Mesenchymal stem cell (in vitro differentiated cells and primary cell): ENCODE data around the gene DPH2.

Experiments
- DNase-seq: peaks from one replicate; pipeline ENCODE4 v3.0.0-alpha.2; 2013
- H2AFZ ChIP-seq: one replicate; pipeline ENCODE4 v1.6.1; 2013; ENCODE audit warnings: low read depth, mild to moderate bottlenecking, control low read depth, inconsistent platforms, low read length, moderate library complexity
- H2AK5ac ChIP-seq: 2 replicates; pipeline ENCODE4 v1.6.1; 2013; ENCODE audit warnings: low read length, moderate library complexity, mild to moderate bottlenecking, inconsistent platforms; ENCODE audit not compliant: severe bottlenecking
- H2BK120ac ChIP-seq: one replicate; pipeline ENCODE4 v1.6.1; 2013; ENCODE audit warnings: low read depth, mild to moderate bottlenecking, inconsistent platforms, low read length, moderate library complexity
- H2BK12ac ChIP-seq, 2 experiments: one replicate each; pipeline ENCODE4 v1.6.1; 2013; ENCODE audit warnings: inconsistent platforms in 2 of 2, low read length in 2 of 2, mild to moderate bottlenecking in 2 of 2, moderate library complexity in 2 of 2, control low read depth in 1 of 2
- H2BK15ac ChIP-seq: one replicate; pipeline ENCODE4 v1.6.1; 2013; ENCODE audit warnings: mild to moderate bottlenecking, low read depth, inconsistent platforms; ENCODE audit not compliant: poor library complexity, severe bottlenecking
- H2BK5ac ChIP-seq: 2 replicates; pipeline ENCODE4 v1.6.1; 2013; ENCODE audit warnings: low read depth, mild to moderate bottlenecking, low read length, control low read depth, inconsistent platforms; ENCODE audit not compliant: poor library complexity, severe bottlenecking
- H3K14ac ChIP-seq, 2 experiments: one replicate each; pipeline ENCODE4 v1.6.1; 2013; ENCODE audit warnings: inconsistent platforms in 2 of 2, low read length in 2 of 2, control low read depth in 1 of 2, mild to moderate bottlenecking in 1 of 2, moderate library complexity in 1 of 2
- H3K18ac ChIP-seq, 2 experiments: one replicate each; pipeline ENCODE4 v1.6.1; 2013; ENCODE audit warnings: inconsistent platforms in 2 of 2, low read length in 2 of 2, control low read depth in 1 of 2, low read depth in 1 of 2, mild to moderate bottlenecking in 1 of 2
- H3K23ac ChIP-seq, 2 experiments: one replicate each; pipeline ENCODE4 v1.6.1; 2013; ENCODE audit warnings: inconsistent platforms in 2 of 2, low read length in 2 of 2, mild to moderate bottlenecking in 2 of 2, moderate library complexity in 2 of 2, control low read depth in 1 of 2
- H3K27ac ChIP-seq: 2 replicates; pipeline ENCODE4 v1.5.1; 2013; ENCODE audit warnings: mild to moderate bottlenecking, moderate library complexity, low read length, control low read depth, inconsistent platforms; ENCODE audit not compliant: poor library complexity, severe bottlenecking
- H3K27me3 ChIP-seq, 2 experiments: 2 replicates each; pipeline versions ENCODE4 v1.6.1 to v1.7.0; 2013; ENCODE audit warnings: low read length in 2 of 2, mild to moderate bottlenecking in 2 of 2, moderate library complexity in 2 of 2, control low read depth in 1 of 2, inconsistent platforms in 1 of 2; ENCODE audit not compliant: control insufficient read depth in 1 of 2, insufficient read depth in 1 of 2
- H3K36me3 ChIP-seq, 2 experiments: 2 replicates each; pipeline versions ENCODE4 v1.6.1 to v1.7.0; 2013; ENCODE audit warnings: low read length in 2 of 2, control low read depth in 1 of 2, inconsistent platforms in 1 of 2, low read depth in 1 of 2, mild to moderate bottlenecking in 1 of 2; ENCODE audit not compliant: insufficient read depth in 2 of 2, control insufficient read depth in 1 of 2
- H3K4ac ChIP-seq, 2 experiments: one replicate each; pipeline ENCODE4 v1.6.1; 2013; ENCODE audit warnings: inconsistent platforms in 2 of 2, low read length in 2 of 2, mild to moderate bottlenecking in 2 of 2, moderate library complexity in 2 of 2, control low read depth in 1 of 2, low read depth in 1 of 2
- H3K4me1 ChIP-seq: 2 replicates; pipeline ENCODE4 v1.6.1; 2013; ENCODE audit warnings: low read depth, low read length, control low read depth; ENCODE audit not compliant: control insufficient read depth, insufficient read depth
- H3K4me2 ChIP-seq: 2 replicates; pipeline ENCODE4 v1.6.1; 2013; ENCODE audit warnings: low read length, mild to moderate bottlenecking, inconsistent platforms; ENCODE audit not compliant: poor library complexity, severe bottlenecking
- H3K4me3 ChIP-seq, 2 experiments: 2 replicates each; pipeline versions ENCODE4 v1.5.1 to v1.7.0; 2013; ENCODE audit warnings: low read length in 2 of 2, mild to moderate bottlenecking in 2 of 2, control low read depth in 1 of 2, low read depth in 1 of 2; ENCODE audit not compliant: insufficient read depth in 1 of 2
- H3K79me1 ChIP-seq: replicated peaks from 2 replicates; pipeline ENCODE4 v1.6.1; 2013; ENCODE audit warnings: mild to moderate bottlenecking, control low read depth, low read length, inconsistent platforms; ENCODE audit not compliant: poor library complexity, severe bottlenecking
- H3K9ac ChIP-seq: 2 replicates; pipeline ENCODE4 v1.7.0; 2013; ENCODE audit warnings: mild to moderate bottlenecking, low read length, moderate library complexity
- H3K9me3 ChIP-seq: 2 replicates; pipeline ENCODE4 v1.7.0; 2013; ENCODE audit warnings: mild to moderate bottlenecking, low read length; ENCODE audit not compliant: control insufficient read depth
- H4K8ac ChIP-seq: one replicate; pipeline ENCODE4 v1.6.1; 2013; ENCODE audit warnings: inconsistent platforms, mild to moderate bottlenecking, low read length, moderate library complexity
- H4K91ac ChIP-seq: one replicate; pipeline ENCODE4 v1.6.1; 2013; ENCODE audit warnings: mild to moderate bottlenecking, low read length, inconsistent platforms
- WGBS: methylation state at CpG from one replicate; pipeline ENCODE4 v1.1.7; 2013; ENCODE audit warnings: mixed read lengths; 5-methylcytosine and 5-hydroxymethylcytosine counted together

The DPH2 gene

GRCh38 chr1:43994071-43994470 is 24.3 kb downstream of the DPH2 start:
- Histone ChIP-seq H2AFZ (no peak overlapping the region), H2BK12ac (no peak overlapping the region), H3K9ac (no peak overlapping the region), H3K9me3 (no peaks in the 10 kb centered on the region), H3K4me2 (no peak overlapping the region), H3K4ac (no peak overlapping the region), H3K18ac (no peak overlapping the region), H2BK120ac (no peak overlapping the region), H3K23ac (no peak overlapping the region), H3K36me3 (peaks cover 0 to 13% of the 10 kb centered on the region in 2 experiments), H3K79me1 (no peaks in the 10 kb centered on the region), H3K14ac (no peak overlapping the region), H4K91ac (no peak overlapping the region), H3K27me3 (no peaks in the 10 kb centered on the region), H4K8ac (no peak overlapping the region), H2BK5ac (no peak overlapping the region), H3K4me3 (no peak overlapping the region), H2BK15ac (no peak overlapping the region), H3K27ac (no peak overlapping the region), H3K4me1 (peaks cover 20% of the 10 kb centered on the region), H2AK5ac (no peak overlapping the region)
- DNase-seq, result no peak
- WGBS, result 100% methylated on average over 1 of the region's 7 CpGs

DNA sequence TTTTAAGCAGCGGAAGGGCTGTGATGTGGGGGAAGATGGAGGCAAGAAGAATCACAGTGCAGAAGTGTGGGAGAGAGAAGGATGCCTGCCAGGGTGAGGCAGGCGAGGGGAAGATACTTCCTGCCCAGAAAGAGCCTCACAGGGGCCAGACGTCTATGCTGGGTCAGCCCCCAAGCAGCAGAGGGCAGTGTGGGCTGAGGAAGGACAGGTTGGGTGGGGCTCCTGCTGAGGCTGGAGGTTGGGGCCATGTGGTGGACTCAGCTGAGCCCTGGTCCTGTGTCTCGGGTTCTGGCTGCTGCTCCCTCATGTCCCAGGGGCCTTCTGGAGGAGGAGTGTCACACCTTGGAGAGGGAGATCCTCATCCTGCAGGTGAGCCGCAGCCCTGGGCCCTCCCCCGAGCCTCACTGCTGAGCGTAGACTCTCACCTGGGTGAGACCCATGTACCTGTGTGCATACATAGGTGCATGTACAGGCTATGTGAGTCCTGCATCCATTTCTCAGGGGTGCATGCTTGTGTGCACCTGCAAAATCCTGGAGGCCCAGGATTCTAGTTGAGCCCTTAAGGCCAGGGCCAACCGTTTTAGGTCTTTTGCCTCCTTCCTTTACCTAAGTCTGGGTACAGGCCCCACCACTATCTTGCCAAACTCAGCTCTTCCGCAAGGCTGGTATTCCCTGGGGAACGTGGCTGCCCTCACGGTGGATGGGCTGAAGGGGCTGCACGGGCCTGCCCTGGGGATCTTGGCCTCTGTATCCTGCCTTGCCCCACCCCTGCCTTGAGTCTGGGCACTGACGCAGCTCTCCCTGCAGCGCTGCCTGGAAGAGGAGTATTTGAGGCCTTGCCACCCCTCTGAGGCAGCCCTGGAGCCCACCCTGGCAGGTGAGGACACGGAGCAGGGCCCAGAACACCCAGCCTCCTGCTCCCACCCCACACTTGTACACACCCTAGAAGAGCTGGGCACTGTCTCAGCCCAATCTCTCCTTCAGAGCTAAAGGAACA is 25.3 kb downstream of the DPH2 start:
- peak; percentile 12 for DNase-seq
- H3K14ac ChIP-seq, result no peak overlapping the region
- H2BK15ac ChIP-seq, result no peak overlapping the region
- peak overlapping the region; percentile 25 for H4K91ac ChIP-seq
- no peak overlapping the region for H2BK120ac ChIP-seq
- H3K27ac ChIP-seq, result no peak overlapping the region
- 72% methylated on average over 15 of the region's 15 CpGs for WGBS
- no peak overlapping the region for H3K4me2 ChIP-seq
- H3K4ac ChIP-seq, result no peak overlapping the region
- H2BK5ac ChIP-seq, result no peak overlapping the region
- H2AFZ ChIP-seq, result no peak overlapping the region
- peaks cover 0 to 22% of the 10 kb centered on the region in 2 experiments for H3K36me3 ChIP-seq
- H3K79me1 ChIP-seq, result no peaks in the 10 kb centered on the region
- no peaks in the 10 kb centered on the region for H3K27me3 ChIP-seq
- no peak overlapping the region for H3K9ac ChIP-seq
- no peak overlapping the region for H3K18ac ChIP-seq
- no peak overlapping the region for H2AK5ac ChIP-seq
- H3K9me3 ChIP-seq, result no peaks in the 10 kb centered on the region
- no peak overlapping the region for H2BK12ac ChIP-seq
- H3K4me3 ChIP-seq, result no peak overlapping the region
- H3K23ac ChIP-seq, result no peak overlapping the region
- peak overlapping the region; percentile 69 for H4K8ac ChIP-seq
- peaks cover 20% of the 10 kb centered on the region for H3K4me1 ChIP-seq

DNA sequence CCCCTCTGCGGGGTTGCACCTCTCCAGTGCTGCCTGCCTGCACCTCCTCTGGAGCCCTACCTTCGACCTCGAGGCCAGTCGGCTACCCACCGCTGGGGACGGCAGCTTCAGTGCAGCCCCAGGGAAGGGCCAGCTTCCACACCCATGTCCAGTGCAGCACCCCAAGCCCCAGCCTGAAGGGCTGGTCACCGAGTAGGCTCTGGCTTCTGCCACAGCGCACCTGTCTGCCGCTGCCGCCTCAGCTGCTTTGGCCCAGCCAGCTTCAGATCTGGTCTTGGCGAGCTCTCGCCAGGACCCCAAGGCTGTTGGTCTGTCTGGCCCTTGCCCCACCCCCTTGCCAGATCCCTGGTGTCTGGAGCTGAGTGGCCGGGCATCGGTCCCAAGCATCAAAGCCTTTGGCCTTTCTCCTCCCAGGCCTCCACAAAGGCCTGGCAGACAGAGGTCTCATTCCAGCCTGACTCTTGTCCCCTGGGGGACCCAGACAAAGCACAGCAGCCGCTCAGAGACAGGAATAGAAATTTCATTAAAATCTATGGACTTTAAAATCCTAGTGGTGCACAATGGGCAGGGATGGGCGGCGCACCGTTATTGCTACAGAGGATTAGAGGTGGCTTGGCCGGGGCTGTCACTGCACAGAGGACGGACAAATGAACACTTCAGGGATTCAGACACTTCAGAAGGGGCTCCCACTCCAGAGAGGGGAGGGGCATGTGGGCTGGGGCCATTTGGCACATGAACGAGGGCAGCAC is 26.3 kb downstream of the DPH2 start:
- H3K79me1 ChIP-seq, result no peaks in the 10 kb centered on the region
- H3K9ac ChIP-seq, result no peak overlapping the region
- H2AFZ ChIP-seq, result no peak overlapping the region
- H2BK5ac ChIP-seq, result no peak overlapping the region
- H2BK12ac ChIP-seq, result peak overlapping the region in 1 of 2 experiments; percentile 2
- H3K36me3 ChIP-seq, result peaks cover 0 to 32% of the 10 kb centered on the region in 2 experiments
- no peak overlapping the region for H3K23ac ChIP-seq
- no peak for DNase-seq
- no peaks in the 10 kb centered on the region for H3K27me3 ChIP-seq
- no peak overlapping the region for H2BK15ac ChIP-seq
- H2AK5ac ChIP-seq, result no peak overlapping the region
- no peak overlapping the region for H3K4me3 ChIP-seq
- H3K4me2 ChIP-seq, result no peak overlapping the region
- no peak overlapping the region for H2BK120ac ChIP-seq
- no peak overlapping the region for H3K14ac ChIP-seq
- H3K27ac ChIP-seq, result no peak overlapping the region
- H3K4ac ChIP-seq, result no peak overlapping the region
- H3K18ac ChIP-seq, result no peak overlapping the region
- no peaks in the 10 kb centered on the region for H3K9me3 ChIP-seq
- WGBS, result 81% methylated on average over 21 of the region's 21 CpGs
- H3K4me1 ChIP-seq, result peaks cover 11% of the 10 kb centered on the region
- no peak overlapping the region for H4K91ac ChIP-seq
- H4K8ac ChIP-seq, result no peak overlapping the region

DNA sequence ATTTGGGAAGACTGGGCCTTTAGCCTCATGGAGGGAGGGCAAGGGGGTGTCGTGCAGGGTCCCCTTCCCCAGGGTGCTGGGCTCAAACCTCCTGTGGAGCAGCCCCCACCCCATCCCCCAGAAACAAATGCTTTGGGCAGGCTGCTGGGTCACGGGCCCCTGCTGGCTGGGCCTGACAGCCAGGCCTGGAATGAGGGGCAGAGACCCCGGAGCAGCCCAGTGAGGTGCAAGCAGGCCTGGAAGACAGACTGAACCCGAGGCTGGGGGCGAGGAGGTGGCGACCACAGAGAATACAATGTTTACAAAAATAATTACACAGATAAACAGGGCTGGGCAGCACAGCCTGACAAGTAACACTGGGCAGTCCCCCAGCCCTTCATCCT is 26.9 kb downstream of the DPH2 start:
- H4K8ac ChIP-seq, result no peak overlapping the region
- H2AK5ac ChIP-seq, result no peak overlapping the region
- no peak overlapping the region for H3K18ac ChIP-seq
- peaks cover 0 to 36% of the 10 kb centered on the region in 2 experiments for H3K36me3 ChIP-seq
- no peaks in the 10 kb centered on the region for H3K79me1 ChIP-seq
- H2BK5ac ChIP-seq, result no peak overlapping the region
- no peaks in the 10 kb centered on the region for H3K9me3 ChIP-seq
- DNase-seq, result no peak
- H3K27ac ChIP-seq, result no peak overlapping the region
- H3K4me1 ChIP-seq, result peaks cover 10% of the 10 kb centered on the region
- H3K27me3 ChIP-seq, result no peaks in the 10 kb centered on the region
- no peak overlapping the region for H2AFZ ChIP-seq
- no peak overlapping the region for H2BK120ac ChIP-seq
- WGBS, result 44% methylated on average over 3 of the region's 6 CpGs
- no peak overlapping the region for H3K9ac ChIP-seq
- no peak overlapping the region for H2BK15ac ChIP-seq
- no peak overlapping the region for H2BK12ac ChIP-seq
- no peak overlapping the region for H3K4me3 ChIP-seq
- H3K4ac ChIP-seq, result no peak overlapping the region
- no peak overlapping the region for H3K14ac ChIP-seq
- H4K91ac ChIP-seq, result no peak overlapping the region
- no peak overlapping the region for H3K4me2 ChIP-seq
- H3K23ac ChIP-seq, result no peak overlapping the region
